HG02943 (cell line): ENCODE measurements around the gene LRRC57.
A peak's percentile ranks its signal among the peaks of the same experiment; 100 is the strongest.
"Not testable (repeated sequence)": the region's sequence is repeated elsewhere in the genome, so short reads cannot be mapped to it uniquely, and the experiment has no call there.

ENCODE experiments used
- ATAC-seq: cut with Tn5 transposase; IDR thresholded peaks from one replicate; pipeline ENCODE4 v1.9.1; 2021; ENCODE audit warnings: mild to moderate bottlenecking, low read depth, moderate library complexity; ENCODE audit not compliant: unreplicated experiment

LRRC57 gene

DNA sequence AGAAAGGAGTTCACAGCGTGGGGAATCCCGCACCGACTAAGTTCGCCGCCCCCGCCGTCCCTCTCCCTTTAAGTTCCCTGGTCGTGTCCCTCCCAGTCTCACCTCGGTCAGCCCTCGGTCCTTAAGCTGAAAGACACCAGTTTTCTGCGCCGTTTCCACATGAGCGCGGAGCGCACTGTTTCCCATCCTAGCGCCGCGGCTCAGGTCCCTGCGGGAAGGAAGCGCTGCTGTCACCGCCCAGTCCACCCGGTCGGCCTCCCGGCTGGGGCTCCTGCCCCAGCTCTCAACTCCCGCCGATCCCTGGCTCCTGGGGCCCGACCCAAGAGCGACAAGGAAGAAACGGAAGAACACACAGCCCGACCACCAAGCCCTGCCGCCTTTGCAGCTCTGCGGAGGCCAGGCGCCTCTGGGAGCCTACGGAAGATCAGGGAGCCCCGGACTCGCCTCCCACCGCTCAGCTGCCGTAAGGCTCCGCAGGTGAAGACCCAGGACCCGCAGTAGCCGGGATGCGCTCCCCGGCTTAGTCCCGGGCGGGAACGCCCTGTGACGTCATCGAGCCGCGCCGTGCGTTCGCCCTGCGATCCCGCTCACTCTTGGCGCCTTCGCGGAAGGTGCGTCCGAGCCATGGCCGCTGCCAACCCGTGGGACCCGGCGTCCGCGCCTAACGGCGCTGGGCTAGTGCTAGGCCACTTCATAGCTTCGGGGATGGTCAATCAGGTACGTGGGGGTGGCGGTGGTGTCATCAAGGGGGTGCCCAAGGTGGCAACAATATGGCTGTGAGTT is at the start of gene LRRC57, which contains the start of gene HAUS2:
Gene LRRC57, minus strand, starts transcription at position 545 of the 783 bp plus-strand sequence. Its CDS starts 359 bp downstream, at position 186.
Gene HAUS2, plus strand, starts transcription at position 590 of the 783 bp plus-strand sequence. Its CDS starts 35 bp downstream, at position 625.
- peak; percentile 74 for ATAC-seq

DNA sequence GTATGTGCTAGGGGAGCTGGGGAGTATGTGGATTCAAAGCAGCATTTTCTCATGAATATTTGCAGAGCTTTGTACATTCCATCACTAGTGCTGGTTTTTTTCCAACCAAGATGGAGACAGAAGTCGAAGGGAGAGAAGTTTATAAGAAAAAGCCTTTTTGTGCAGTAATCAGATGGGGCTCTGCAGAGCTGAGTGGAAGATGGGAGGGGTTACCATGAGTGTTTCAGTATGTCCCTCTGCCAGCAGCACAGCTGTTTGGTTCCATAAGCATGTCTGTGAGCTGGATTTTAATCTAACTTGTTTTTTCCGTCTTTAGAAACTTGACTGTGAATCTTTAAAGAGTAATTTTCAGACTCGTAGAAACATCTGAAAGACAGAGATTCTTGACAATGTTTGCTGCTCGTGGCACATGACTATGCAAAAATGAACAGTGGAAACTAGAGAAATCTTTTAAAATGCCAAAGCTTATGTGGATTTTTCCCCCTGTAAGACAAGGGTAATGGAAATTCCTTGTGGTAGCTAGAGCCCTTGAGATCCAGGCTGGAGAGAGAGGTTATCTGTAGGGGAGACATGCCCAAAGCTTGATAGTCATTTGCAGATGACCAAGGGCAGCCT is 47.1 kb upstream of the LRRC57 start:
- ATAC-seq: no peak

DNA sequence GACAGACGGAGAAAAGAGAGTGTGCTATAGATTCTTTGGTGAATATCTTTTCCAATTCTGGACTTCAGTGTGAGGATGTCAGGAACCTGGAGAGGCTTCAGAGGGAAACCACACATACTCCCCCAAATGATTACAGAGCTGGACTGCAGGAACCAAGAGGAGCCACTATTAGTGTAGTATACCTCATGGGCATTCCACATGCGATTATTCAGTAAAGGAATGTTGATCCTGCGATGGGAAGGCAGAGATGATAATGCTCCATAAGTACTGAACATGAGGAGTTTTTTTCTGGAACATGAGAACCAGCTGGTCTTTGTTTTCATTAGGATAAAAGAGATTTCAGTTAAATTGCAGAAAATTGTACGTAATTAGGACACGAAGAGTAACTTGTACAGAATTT is 45.5 kb upstream of the LRRC57 start:
- no peak for ATAC-seq

DNA sequence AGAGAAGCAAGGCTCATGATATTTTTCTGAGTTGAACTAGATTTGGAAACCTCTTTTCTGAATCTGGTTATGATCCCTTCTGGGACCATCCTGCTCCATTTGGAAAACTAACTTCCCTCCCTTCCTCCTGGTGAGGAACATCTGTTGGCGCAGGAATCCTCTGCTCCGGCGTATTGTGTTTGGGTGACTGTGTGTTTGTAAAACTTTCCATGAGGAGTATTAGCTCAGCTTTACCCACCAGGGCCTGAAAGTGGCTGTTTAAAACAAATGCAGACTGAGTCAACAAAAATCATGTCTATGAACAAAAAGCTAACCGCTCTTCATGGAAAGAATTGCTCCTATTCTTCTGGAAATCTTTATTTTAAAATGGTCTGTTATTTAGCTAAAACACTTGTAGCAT is 44.5 kb upstream of the LRRC57 start:
- ATAC-seq: no peak

DNA sequence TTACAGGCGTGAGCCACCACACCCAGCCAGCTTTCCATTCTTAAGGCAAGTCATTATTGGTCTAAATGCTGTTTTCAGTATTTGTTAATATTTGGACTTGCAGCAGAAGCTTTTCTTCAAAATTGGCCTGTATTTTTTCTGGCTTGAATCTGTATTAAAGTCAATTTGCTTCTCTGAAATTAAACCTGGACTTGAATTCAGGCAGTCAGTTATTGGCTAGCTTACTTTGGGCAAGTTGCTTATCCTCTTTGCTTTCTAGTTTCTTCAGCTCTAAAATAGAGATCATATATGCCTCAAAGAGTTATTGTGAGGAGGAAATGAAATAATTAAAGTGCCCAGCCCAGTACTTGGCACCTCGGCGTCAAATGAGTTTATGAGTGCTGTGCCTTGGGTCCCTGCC is 44.1 kb upstream of the LRRC57 start:
- no peak for ATAC-seq

DNA sequence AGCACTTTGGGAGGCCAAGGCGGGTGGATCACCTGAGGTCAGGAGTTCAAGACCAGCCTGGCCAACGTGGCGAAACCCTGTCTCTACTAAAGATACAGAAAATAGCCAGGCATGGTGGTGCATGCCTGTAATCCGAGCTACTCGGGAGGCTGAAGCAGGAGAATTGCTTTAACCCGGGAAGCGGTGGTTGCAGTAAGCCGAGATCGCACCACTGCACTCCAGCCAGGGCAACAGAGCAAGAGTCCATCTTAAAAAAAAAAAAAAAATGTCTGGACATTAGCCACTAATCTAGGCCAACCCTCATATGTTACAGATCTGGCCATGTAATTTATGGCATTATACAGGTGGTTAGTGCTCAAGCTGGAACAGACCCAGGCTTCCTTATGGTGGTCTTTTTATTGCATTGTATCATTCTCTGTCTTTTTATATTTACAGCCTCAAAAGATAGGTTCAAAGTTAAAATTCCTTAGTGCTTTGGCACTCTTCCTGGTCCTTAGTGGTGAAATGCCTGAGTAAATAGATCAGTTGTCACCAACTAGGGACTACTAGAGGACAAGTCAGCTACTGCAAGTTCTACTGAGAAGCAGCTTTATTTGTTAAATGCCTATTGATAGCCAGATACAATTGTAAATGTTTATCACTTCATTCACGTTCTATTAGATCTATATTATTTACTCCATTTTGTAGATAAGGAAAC is 42.8 kb upstream of the LRRC57 start:
- no peak for ATAC-seq

DNA sequence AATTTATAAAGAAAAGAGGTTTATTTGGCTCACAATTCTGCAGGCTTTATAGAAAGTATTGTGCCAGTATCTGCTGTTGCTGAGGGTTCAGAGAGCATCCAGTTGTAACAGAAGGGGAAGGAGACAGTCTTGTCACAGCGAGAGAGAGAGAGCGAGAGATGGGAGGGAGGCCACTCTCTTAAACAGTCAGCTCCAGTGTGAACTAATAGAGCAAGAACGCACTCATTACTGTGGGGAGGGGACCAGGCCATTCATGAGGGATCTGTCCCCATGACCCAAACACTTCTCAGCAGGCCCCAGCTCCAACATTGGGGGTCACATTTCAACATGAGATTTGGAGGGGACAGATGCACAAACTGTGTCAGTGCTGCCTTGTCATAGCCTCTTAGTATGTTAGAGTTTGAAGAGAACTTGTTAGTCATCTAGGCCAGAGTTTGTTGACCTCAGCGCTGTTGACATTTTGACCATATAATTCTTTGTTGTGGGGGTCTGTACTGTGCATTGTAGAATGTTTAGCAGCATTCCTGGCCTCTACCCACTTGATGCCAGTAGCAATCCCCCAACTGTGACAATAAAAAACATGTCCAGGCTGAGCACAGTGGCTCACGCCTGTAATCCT is 42.1 kb upstream of the LRRC57 start:
- no peak for ATAC-seq

DNA sequence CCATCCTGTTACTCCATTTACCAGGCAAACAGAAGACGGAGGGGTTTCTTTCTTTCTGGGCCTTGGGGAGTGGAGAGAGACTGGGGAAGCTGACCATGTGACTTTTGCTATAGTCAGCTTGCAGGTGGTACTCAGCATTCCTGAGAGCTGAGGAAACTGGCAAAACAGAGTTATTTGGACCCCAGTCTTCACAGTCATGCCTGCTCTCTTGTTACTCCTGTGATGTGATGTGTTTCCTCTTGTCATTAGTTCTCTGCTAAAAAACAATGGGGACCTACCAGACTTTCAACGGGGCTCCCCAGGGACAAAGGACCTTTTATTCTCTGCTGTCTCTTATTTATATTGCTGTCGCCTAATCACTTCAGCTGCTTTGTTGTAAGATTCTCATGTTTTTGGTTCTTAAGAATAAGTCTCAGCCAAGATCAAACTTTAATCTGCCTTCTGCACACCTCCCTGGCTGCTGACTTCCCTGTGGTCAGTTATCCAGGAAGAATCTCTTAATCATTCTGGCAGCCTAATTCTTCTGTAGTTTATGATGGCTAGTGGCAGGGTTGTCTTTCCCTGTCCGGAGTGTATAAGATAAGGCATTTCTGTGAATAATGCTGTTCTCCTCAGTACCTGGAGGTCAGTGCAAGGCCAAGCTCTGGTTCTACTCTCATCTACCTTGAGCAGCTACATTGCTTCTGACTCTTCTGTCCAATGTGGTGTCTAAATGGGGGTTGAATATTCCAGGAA is 35.6 kb upstream of the LRRC57 start:
- ATAC-seq: no peak

DNA sequence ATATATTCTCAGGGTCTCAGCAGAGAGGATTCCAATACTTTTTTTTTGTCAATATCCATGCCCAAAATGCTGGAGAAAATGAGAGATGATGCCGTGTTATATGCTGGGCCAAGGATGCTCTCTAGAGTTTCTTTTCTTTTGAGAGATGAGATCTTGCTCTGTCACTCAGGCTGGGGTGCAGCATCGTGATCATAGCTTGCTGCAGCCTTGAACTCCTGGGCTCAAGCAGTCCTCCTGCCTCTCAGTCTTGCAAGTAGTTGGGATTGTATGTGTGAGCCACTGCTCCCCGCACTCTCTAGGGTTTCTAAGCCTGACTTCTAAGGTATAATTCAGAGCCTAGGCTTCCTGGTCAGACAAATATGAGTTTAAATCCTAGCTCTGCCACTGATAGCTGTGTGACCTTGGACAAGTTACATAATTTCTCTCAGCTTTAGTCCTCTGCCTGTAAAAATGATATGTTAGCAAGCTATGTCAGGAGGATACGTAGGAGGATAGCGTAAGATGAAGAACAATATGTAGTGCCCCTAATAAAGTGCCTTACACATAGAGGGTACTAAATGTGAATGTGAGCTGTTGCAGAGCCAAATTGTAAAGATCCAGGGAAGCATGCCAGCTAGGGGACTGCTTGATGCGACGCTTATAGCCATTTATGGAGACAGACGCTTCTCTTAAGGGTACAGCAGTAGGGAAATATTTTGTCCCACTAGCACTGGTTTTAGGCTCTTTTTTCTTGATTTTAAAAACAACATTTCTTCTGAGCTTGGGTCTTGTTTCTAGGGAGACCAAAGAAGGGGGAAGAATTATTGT is 34.2 kb upstream of the LRRC57 start:
- ATAC-seq: no peak

DNA sequence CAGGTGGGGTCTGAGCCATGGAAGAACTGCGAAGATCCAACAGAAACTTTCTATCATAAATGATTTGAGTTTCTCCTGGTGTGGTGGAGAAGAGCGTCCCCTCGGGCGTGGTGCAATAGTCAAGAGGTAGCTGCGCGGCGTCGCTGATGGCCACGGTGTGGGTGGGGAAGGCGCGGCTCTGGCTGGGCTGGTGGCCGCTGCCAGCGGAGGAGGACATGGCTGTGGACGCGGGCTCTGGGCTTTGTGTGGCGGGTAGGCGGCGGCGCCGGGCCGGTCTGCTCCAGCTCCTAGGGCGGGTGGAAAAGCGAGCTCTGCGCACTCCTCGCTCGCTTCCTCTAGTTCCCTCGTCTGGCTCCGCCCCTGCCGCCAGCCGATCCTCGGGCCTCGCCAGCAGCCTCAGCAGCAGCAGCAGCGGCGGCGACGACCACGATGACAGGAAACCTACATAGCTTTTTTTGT is 32.7 kb upstream of the LRRC57 start:
- ATAC-seq: peak; percentile 68

DNA sequence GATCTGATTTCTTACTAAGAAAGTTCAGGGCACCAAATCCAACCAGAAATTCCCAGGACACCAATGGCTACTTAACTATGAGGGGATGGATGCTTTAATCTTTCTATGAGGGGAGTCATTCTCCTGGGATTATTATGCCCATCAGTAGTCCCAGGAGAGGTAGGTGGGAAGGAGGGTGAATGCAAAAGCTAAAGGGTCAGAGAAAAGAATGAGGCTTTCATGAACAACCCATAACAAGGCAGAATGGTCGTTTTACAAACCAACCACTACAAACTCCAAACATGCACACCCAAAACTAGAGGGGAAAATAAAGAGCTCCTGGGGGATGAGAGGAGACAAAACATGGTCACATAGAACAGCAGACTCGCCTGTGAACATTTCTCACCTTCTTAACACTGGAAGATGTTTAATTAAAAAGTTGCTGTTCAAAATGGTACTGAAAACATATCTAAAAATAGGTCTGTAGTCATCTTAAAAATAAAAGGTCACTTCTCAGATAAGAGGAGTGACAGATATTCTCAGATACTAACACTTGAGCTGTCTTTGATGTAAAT is 30.5 kb upstream of the LRRC57 start:
- ATAC-seq: no peak

DNA sequence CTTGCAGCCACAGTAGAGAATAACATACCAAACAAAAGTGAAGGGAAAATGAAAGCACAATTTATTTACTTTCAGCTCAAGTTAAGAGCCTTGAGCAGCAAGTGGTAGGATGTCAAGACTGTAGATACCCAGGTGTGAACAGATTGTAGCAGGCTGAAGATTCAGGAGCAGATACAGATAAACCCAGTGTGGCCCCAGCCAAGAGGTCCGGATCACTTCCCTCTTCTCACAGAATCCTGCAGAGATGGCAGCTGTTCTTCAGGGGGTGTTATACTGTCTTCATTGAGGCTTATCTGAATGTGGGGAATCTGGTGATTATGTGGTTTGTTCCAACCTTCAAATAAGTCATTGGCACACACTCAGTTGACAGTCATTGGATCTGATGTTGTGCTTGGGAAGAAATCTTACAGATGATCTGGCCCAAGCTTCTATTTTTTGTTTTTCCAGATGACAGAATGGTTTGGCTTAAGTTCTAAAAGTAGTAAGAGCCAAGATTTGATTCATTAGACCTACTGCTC is 29.0 kb upstream of the LRRC57 start:
- ATAC-seq: no peak

DNA sequence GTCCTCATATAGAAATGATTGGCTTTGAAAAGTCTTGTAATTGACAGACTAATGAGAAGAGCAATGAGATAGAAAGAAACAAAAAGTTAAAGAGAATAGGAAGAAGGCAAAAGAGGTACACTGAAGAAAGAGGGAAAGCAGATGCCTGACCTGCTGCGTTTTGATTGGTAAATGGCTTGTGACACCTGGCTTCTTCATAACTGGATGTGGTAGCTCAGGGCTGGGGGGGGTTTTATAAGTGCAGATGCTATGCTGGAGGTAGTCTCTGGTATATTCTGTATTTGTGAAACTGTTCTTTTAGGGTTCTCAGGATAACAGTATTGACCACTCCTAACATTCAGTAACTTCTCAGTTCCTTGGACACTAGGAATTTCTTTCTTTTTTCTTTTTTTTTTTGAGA is 28.2 kb upstream of the LRRC57 start:
- ATAC-seq: no peak

DNA sequence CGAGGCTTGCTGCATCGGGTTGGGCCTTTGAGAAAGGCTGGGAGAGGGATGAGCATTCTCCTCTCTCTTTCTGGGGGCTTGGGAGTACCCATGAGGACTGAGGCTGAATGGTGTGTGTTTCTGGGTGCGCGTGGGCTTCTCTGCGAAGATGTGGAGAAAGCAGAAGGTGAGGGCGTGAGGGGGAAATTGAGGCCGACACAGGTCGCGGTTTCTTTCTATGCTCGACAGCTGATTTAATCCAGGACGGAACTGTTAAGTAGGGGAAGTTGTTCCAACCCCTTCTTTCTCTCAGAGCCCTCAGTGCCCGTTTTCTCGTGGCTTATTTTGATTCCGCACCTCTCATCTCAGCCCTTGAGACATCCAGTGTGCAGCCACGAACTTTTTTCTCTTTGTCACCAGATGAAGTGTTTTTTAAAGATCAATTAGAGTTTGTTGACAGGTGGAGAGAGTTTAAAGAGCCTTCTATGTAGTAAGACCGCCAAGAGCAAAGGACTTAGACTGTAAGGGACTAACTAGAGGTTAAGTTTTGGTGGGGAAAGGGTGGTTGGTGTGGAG is 27.5 kb upstream of the LRRC57 start:
- no peak for ATAC-seq

DNA sequence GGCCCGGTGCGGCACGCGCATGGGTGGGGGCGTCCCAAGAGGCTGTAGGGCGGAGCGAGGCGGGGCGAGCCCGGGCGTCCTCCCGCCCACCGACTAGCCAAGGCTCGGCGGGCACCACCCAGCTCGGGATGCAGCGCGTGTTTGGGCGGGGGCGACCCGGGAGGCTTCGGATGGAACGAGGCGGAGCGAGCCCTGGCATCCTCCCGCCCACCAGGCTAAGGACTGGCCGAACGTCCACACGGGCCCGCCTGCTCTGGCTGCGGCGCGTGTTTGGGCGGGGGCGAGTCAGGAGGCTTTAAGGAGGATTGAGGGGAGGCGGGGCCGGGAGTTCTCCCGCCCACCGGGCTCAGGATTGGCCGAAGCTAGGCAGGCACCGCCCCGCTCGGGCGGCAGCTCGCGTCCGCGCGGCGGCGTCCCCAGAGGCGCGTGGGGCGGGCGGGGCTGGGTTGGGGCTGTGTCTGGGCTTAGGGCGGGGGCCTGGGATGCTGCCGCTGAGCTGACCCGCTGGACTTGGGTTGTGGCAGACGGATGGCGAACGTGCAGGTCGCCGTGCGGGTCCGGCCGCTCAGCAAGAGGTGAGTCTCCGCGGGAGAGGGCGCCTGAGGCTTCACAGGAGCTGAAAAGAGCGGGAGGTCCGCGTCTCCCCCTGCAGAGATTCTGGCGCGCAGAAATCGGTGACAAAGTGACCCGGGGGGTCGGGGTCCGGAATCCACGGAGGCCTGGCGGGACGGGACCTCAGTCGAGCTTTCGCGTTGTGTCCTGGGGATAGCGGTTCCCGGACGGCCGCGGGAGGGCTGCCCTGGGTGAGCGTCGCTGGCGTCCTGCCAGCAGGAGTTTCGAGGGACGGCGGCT is 26.8 kb upstream of the LRRC57 start, which contains the start of gene STARD9:
Gene STARD9, plus strand, starts transcription at position 419 of the 852 bp plus-strand sequence. Its CDS starts 110 bp downstream, at position 529.
- ATAC-seq: peak; percentile 89

DNA sequence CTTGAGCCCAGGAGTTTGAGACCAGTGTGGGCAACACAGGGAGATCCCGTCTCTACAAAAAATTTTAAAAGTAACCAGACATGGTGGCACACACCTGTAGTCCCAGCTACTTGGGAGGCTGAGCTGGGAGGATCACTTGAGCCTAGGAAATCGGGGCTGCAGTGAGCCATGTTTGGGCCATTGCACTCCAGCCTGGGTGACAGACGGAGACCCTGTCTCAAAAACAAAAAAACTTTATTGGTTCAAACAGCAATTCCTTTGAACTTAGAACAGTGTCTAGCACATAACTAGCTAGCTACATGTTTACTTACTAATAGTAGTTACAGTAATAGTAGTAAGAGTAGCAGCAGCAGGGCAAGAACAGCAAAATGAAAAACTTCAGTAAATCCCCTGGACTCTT is 10.1 kb upstream of the LRRC57 start:
- ATAC-seq: no peak

DNA sequence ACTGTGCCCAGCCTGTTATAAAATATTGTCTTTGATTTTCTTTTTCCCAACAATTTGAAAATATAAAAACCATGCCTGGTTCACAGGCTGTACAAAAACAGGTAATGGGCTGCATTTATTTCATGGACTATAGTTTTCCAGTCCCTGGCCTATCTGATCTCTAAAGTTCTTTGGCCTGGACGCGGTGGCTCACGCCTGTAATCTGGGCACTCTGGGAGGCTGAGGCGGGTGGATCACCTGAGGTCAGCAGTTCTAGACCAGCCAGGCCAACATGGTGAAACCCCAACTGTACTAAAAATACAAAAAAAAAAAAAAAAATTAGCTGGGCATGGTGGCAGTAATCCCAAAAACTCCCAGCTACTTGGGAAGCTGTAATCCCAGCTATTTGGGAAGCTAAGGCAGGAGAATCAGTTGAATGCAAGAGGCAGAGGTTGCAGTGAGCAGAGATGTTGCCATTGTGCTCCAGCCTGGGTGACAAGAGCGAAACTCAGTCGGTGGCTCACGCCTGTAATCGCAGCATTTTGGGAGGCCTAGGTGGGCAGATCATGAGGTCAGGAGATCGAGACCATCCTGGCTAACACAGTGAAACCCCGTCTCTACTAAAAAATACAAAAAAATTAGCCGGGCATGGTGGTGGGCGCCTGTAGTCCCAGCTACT is 8.1 kb upstream of the LRRC57 start:
- not testable (repeated sequence) for ATAC-seq
